ENCODE data around the gene CENPX. TPM values are rescaled to one million over a fixed set of nuclear protein-coding genes. Genes with fewer than 3 reads are reported as not detected.
A peak's percentile ranks its signal among the peaks of the same experiment; 100 is the strongest.

Gene CENPX
- total and polyA plus RNA-seq, 2 of the 13 experiments (the other 11 are each of a cell fraction or from before 2014, with no cell fraction given), result 92.7 to 170 TPM

- 0 out of 2 replicates have a peak, but pooled peaks have one; percentile 57 for TF ChIP-seq ZNF569 (CRISPR knock-in tag; IDR thresholded peaks at IDR 0.05; ENCODE audit: borderline replicate concordance)
- TF ChIP-seq FOXA3 (CRISPR knock-in tag; IDR thresholded peaks at IDR 0.05), result peak; percentile 42; the same call in 1 of the 2 replicates
- TF ChIP-seq ZNF207 (IDR thresholded peaks at IDR 0.05; ENCODE audit: borderline replicate concordance), result no peak
- TF ChIP-seq PBX3 (CRISPR knock-in tag; IDR thresholded peaks at IDR 0.05; ENCODE audit: borderline replicate concordance), result no peak
- peak; percentile 95 for TF ChIP-seq ZNF740 (CRISPR knock-in tag; IDR thresholded peaks at IDR 0.05)
- no peak for TF ChIP-seq FLYWCH1 (CRISPR knock-in tag; IDR thresholded peaks at IDR 0.05)
- TF ChIP-seq PHF21A (CRISPR knock-in tag; IDR thresholded peaks at IDR 0.05), result peak; percentile 97
- no peak; the same call in 1 of the 2 replicates for TF ChIP-seq ZNF136 (CRISPR knock-in tag; IDR thresholded peaks at IDR 0.05; ENCODE audit: low read depth)
- TF ChIP-seq XRCC5 (optimal IDR thresholded peaks at IDR 0.05; ENCODE audit: low read length), result peak; percentile 52
- TF ChIP-seq ZNF232 (CRISPR knock-in tag; IDR thresholded peaks at IDR 0.05; ENCODE audit: borderline replicate concordance), result peak; percentile 66; the same call in 1 of the 2 replicates
- TF ChIP-seq YEATS4 (CRISPR knock-in tag; IDR thresholded peaks at IDR 0.05; ENCODE audit: borderline replicate concordance), result peak; percentile 65; the same call in 1 of the 2 replicates
- TF ChIP-seq REST (IDR thresholded peaks at IDR 0.05; ENCODE audit: borderline replicate concordance in 1 of 2, low read depth in 1 of 2, low read length in 2 of 2), result no peak
- TF ChIP-seq ZNF652 (CRISPR knock-in tag; IDR thresholded peaks at IDR 0.05; ENCODE audit: borderline replicate concordance, low read depth), result no peak
- no peak for TF ChIP-seq TEF (CRISPR knock-in tag; IDR thresholded peaks at IDR 0.05)
- TF ChIP-seq ZNF513 (CRISPR knock-in tag; conservative IDR thresholded peaks at IDR 0.05), result no peak
These were observed 34.3 kb upstream of the CENPX start (continued) for GRCh38 chr17:82056729-82057621.

Data from HepG2 (cell line).